ENCODE results near the gene PTPN3. TPM values are rescaled to one million over a fixed set of nuclear protein-coding genes. Genes with fewer than 3 reads are reported as not detected.

Gene PTPN3
- total and polyA plus RNA-seq, 2 donors (not counting 1 experiment from before 2014, with no cell fraction given) = 1.4 to 2.3 TPM

DNA sequence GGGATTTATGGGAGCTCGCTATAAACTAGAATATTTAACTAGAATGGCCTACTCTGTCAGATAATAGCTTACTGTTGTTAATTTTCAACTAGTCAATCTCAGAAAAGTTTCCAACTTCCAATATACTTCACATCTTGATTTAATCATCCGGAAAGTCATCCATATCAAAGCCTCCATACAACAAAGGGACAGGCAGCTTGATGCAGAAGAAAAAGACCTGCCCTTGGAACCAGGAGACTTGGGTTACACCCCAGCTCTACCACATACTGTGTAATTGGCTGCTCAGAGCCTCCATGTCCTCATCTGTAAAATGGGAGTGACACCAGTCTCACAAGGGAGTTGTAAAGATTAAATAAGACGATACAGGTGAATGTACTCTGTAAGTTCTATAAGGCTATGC, 1.9 kb downstream of the PTPN3 start:
- Histone ChIP-seq H2AFZ (ENCODE audit: low read length) (no peak overlapping the region), H3K27ac (ENCODE audit: insufficient read depth, low read length) (no peak overlapping the region), H3K79me2 (ENCODE audit: control insufficient read depth, insufficient read depth, low read length) (no peaks in the 10 kb centered on the region), H3K4me3 (replicated peaks in 1 of 4; ENCODE audit: control extremely low read depth in 1 of 4, insufficient read depth in 1 of 4, low read depth in 3 of 4, low read length in 4 of 4) (no peak overlapping the region), H4K20me1 (ENCODE audit: control insufficient read depth, extremely low read depth, insufficient read depth, low read length) (no peaks in the 10 kb centered on the region), H3K27me3 (ENCODE audit: control insufficient read depth, insufficient read depth, low read length) (peaks cover 34% of the 10 kb centered on the region), H3K4me2 (ENCODE audit: extremely low read depth, insufficient read depth, low read length) (no peak overlapping the region), H3K9me3 (ENCODE audit: control insufficient read depth, insufficient read depth, low read depth, low read length) (no peaks in the 10 kb centered on the region), H3K36me3 (ENCODE audit: control insufficient read depth, insufficient read depth, low read length) (no peaks in the 10 kb centered on the region), H3K9ac (ENCODE audit: insufficient read depth, low read length) (no peak overlapping the region), H3K4me1 (ENCODE audit: control insufficient read depth, extremely low read depth, insufficient read depth, low read length) (peaks cover 2% of the 10 kb centered on the region)
- DNase-seq (ENCODE audit: low read depth in 2 of 2) = no peak
- TF ChIP-seq, protein P1, sequence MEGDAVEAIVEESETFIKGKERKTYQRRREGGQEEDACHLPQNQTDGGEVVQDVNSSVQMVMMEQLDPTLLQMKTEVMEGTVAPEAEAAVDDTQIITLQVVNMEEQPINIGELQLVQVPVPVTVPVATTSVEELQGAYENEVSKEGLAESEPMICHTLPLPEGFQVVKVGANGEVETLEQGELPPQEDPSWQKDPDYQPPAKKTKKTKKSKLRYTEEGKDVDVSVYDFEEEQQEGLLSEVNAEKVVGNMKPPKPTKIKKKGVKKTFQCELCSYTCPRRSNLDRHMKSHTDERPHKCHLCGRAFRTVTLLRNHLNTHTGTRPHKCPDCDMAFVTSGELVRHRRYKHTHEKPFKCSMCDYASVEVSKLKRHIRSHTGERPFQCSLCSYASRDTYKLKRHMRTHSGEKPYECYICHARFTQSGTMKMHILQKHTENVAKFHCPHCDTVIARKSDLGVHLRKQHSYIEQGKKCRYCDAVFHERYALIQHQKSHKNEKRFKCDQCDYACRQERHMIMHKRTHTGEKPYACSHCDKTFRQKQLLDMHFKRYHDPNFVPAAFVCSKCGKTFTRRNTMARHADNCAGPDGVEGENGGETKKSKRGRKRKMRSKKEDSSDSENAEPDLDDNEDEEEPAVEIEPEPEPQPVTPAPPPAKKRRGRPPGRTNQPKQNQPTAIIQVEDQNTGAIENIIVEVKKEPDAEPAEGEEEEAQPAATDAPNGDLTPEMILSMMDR (conservative IDR thresholded peaks at IDR 0.05 in 1 of 2, IDR thresholded peaks at IDR 0.05 in 1 of 2; ENCODE audit: low read depth in 1 of 2, low read length in 2 of 2) = no peak
- TF ChIP-seq EZH2 (IDR thresholded peaks at IDR 0.05; ENCODE audit: low read length, missing control alignments) = no peak

DNA sequence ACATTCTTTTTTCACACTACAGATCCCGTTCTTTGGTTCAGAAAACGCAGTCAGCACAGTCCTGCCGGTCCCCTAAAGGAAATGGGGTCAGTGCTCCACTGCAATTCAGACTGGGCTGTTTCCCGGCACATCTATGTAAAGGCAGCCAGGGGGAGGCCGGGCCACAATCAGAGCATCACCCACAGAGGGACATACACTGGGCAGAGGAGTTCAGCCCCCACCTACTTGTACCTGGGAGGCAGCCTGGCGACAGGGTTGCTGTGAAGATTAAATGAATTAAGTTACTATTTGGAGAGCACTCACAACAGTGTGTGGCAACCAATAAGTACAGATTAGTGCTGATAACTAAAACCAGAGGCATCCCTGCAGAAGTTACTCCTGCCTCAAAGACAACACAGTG, 4.5 kb downstream of the PTPN3 start:
- Histone ChIP-seq H2AFZ (ENCODE audit: low read length) (no peak overlapping the region), H3K4me3 (replicated peaks in 1 of 4; ENCODE audit: control extremely low read depth in 1 of 4, insufficient read depth in 1 of 4, low read depth in 3 of 4, low read length in 4 of 4) (no peak overlapping the region), H3K4me1 (ENCODE audit: control insufficient read depth, extremely low read depth, insufficient read depth, low read length) (no peaks in the 10 kb centered on the region), H3K9me3 (ENCODE audit: control insufficient read depth, insufficient read depth, low read depth, low read length) (no peaks in the 10 kb centered on the region), H3K79me2 (ENCODE audit: control insufficient read depth, insufficient read depth, low read length) (no peaks in the 10 kb centered on the region), H3K27ac (ENCODE audit: insufficient read depth, low read length) (no peak overlapping the region), H3K9ac (ENCODE audit: insufficient read depth, low read length) (no peak overlapping the region), H3K27me3 (ENCODE audit: control insufficient read depth, insufficient read depth, low read length) (peaks cover 14% of the 10 kb centered on the region), H3K36me3 (ENCODE audit: control insufficient read depth, insufficient read depth, low read length) (no peaks in the 10 kb centered on the region), H3K4me2 (ENCODE audit: extremely low read depth, insufficient read depth, low read length) (no peak overlapping the region), H4K20me1 (ENCODE audit: control insufficient read depth, extremely low read depth, insufficient read depth, low read length) (no peaks in the 10 kb centered on the region)
- TF ChIP-seq, protein P1 (conservative IDR thresholded peaks at IDR 0.05 in 1 of 2, IDR thresholded peaks at IDR 0.05 in 1 of 2; ENCODE audit: low read depth in 1 of 2, low read length in 2 of 2) = no peak
- no peak for TF ChIP-seq EZH2 (IDR thresholded peaks at IDR 0.05; ENCODE audit: low read length, missing control alignments)
- DNase-seq (ENCODE audit: low read depth in 2 of 2) = no peak

DNA sequence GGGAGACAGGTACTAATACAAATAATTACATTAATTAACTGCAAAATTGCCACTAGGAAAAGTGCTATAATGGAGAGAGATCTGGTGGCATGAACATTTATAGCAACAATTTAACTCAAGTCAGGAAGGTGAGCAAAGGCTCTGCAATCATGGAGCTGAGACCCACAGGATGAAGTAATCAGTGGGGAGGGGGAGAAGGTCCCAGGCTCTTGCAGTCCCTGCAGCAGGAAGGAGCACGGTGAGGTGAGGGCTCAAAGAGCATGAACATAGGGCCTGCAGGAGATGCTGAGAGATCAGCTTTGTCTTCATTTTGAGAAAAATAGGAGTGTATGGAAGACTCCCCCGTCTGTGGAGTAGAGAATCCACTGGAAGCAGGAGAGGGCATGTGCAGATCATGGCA, 6.5 kb downstream of the PTPN3 start:
- no peak for DNase-seq (ENCODE audit: low read depth in 2 of 2)
- H3K4me2 ChIP-seq (ENCODE audit: extremely low read depth, insufficient read depth, low read length) = no peak overlapping the region
- peaks cover 2% of the 10 kb centered on the region for H3K27me3 ChIP-seq (ENCODE audit: control insufficient read depth, insufficient read depth, low read length)
- H2AFZ ChIP-seq (ENCODE audit: low read length) = no peak overlapping the region
- no peak overlapping the region for H3K9ac ChIP-seq (ENCODE audit: insufficient read depth, low read length)
- no peaks in the 10 kb centered on the region for H3K79me2 ChIP-seq (ENCODE audit: control insufficient read depth, insufficient read depth, low read length)
- no peaks in the 10 kb centered on the region for H3K9me3 ChIP-seq (ENCODE audit: control insufficient read depth, insufficient read depth, low read depth, low read length)
- no peak overlapping the region for H3K27ac ChIP-seq (ENCODE audit: insufficient read depth, low read length)
- no peaks in the 10 kb centered on the region for H3K4me1 ChIP-seq (ENCODE audit: control insufficient read depth, extremely low read depth, insufficient read depth, low read length)
- H3K36me3 ChIP-seq (ENCODE audit: control insufficient read depth, insufficient read depth, low read length) = no peaks in the 10 kb centered on the region
- H4K20me1 ChIP-seq (ENCODE audit: control insufficient read depth, extremely low read depth, insufficient read depth, low read length) = no peaks in the 10 kb centered on the region
- no peak for TF ChIP-seq EZH2 (IDR thresholded peaks at IDR 0.05; ENCODE audit: low read length, missing control alignments)
- TF ChIP-seq, protein P1 (conservative IDR thresholded peaks at IDR 0.05 in 1 of 2, IDR thresholded peaks at IDR 0.05 in 1 of 2; ENCODE audit: low read depth in 1 of 2, low read length in 2 of 2) = no peak
- no peak overlapping the region for H3K4me3 ChIP-seq (replicated peaks in 1 of 4; ENCODE audit: control extremely low read depth in 1 of 4, insufficient read depth in 1 of 4, low read depth in 3 of 4, low read length in 4 of 4)
